ENCODE results near the gene XRCC6. TPM values are rescaled to one million over a fixed set of nuclear protein-coding genes. Genes with fewer than 3 reads are reported as not detected.

XRCC6 gene
- total and polyA plus RNA-seq, 2 of the 13 experiments (the other 11 are each of a cell fraction or from before 2014, with no cell fraction given) = 124 to 625 TPM

GRCh38 chr22:41682033-41682807 is 61.1 kb downstream of the XRCC6 start (continued):
- TF ChIP-seq BCLAF1 (IDR thresholded peaks at IDR 0.05) (no peak), ZNF841 (CRISPR knock-in tag; IDR thresholded peaks at IDR 0.05; ENCODE audit: borderline replicate concordance) (no peak), ZBTB3 (CRISPR knock-in tag; IDR thresholded peaks at IDR 0.05; ENCODE audit: borderline replicate concordance, low read depth) (0 out of 2 replicates have a peak, but pooled peaks have one; percentile 53), ZNF652 (CRISPR knock-in tag; IDR thresholded peaks at IDR 0.05; ENCODE audit: borderline replicate concordance, low read depth) (0 out of 2 replicates have a peak, but pooled peaks have one; percentile 10), PITX1 (CRISPR knock-in tag; IDR thresholded peaks at IDR 0.05) (peak; percentile 57; the same call in 1 of the 2 replicates), ZMYM4 (CRISPR knock-in tag; IDR thresholded peaks at IDR 0.05) (no peak), MIER3 (CRISPR knock-in tag; IDR thresholded peaks at IDR 0.05; ENCODE audit: borderline replicate concordance) (0 out of 2 replicates have a peak, but pooled peaks have one; percentile 72), ZSCAN31 (CRISPR knock-in tag; IDR thresholded peaks at IDR 0.05; ENCODE audit: low read depth) (peak; percentile 48; the same call in 1 of the 2 replicates)

GRCh38 chr22:41683052-41683451 is 62.0 kb downstream of the XRCC6 start:
- 88% methylated on average over 9 of the region's 9 CpGs for WGBS (ENCODE audit: low lambda C conversion rate)
- peaks cover 7 to 23% of the 10 kb centered on the region in 2 experiments for H3K36me3 ChIP-seq (replicated peaks in 1 of 2; ENCODE audit: control insufficient read depth in 1 of 2, insufficient read depth in 2 of 2, low read length in 2 of 2)
- H3K79me2 ChIP-seq (ENCODE audit: insufficient read depth, low read length) = peaks cover 92% of the 10 kb centered on the region
- H3K9ac ChIP-seq (ENCODE audit: insufficient read depth, low read depth, low read length) = peak overlapping the region; percentile 93; the same call in 1 of the 2 replicates
- H2AFZ ChIP-seq (ENCODE audit: low read length) = no peak overlapping the region
- intact Hi-C loops (cut with micrococcal nuclease; ENCODE audit: unreplicated experiment) (no loop called here), in situ Hi-C loops (cut with HindIII; ENCODE audit: extremely low pct_ligation_motif_present, low pct_unique_long_range_greater_than_20kb) (no loop called here)
- no peaks in the 10 kb centered on the region for H3K9me3 ChIP-seq (ENCODE audit: low read length)
- DNase-seq (ENCODE audit: low spot score) = no peak
- peak overlapping the region; percentile 87 to 99 (median 94); a peak in 5 of 6 replicates for H3K4me3 ChIP-seq (replicated peaks in 1 of 3; ENCODE audit: insufficient read depth in 1 of 3, low read depth in 2 of 3, low read length in 3 of 3)
- peaks cover 6% of the 10 kb centered on the region; the same call in 1 of the 2 replicates for H4K20me1 ChIP-seq (ENCODE audit: insufficient read depth, low read length)
- peaks cover 54% of the 10 kb centered on the region for H3K4me1 ChIP-seq (ENCODE audit: insufficient read depth, low read length)
- H3K27me3 ChIP-seq (ENCODE audit: control insufficient read depth in 1 of 2, insufficient read depth in 2 of 2, low read length in 2 of 2) = no peaks in the 10 kb centered on the region; a peak in 1 of 5 replicates
- no peak; the same call in 2 of the 3 replicates for ATAC-seq
- CTCF ChIA-PET (ENCODE audit: low intra/inter-chr PET ratio, low total read pairs) = interaction anchor here (0.9 kb wide), 1 partner anchor 16 kb away, joined by 3 read pairs; no protein-coding TSS in a partner anchor
- no TSS peak for BruUV-seq (replicated peaks)
- H3K27ac ChIP-seq (ENCODE audit: extremely low read length, insufficient read depth, low read length) = peak overlapping the region; percentile 59
- POLR2A ChIA-PET = no interaction called here
- FAIRE-seq = no peak
- TF ChIP-seq ZBTB38 (CRISPR knock-in tag; IDR thresholded peaks at IDR 0.05) (peak; percentile 61), PRPF4 (IDR thresholded peaks at IDR 0.05; ENCODE audit: low read depth, low read length, poor library complexity, severe bottlenecking) (no peak)
- H3K4me2 ChIP-seq (ENCODE audit: low read depth, low read length) = peak overlapping the region; percentile 79
